H1 (cell line): ENCODE results near the gene GALNT1. TPM values are rescaled to one million over a fixed set of nuclear protein-coding genes. Genes with fewer than 3 reads are reported as not detected.

ENCODE experiments used
- KDM1A ChIP-seq: fragments of 200-600, 300-600 bp; sonication (generic); IDR thresholded peaks from 2 replicates; pipeline ENCODE4 v1.7.1; 2016; ENCODE audit warnings: mild to moderate bottlenecking, low read length, borderline replicate concordance
- MAFK ChIP-seq: IDR thresholded peaks from 2 replicates; pipeline ENCODE4 v1.6.1; 2012; ENCODE audit warnings: low read depth, mild to moderate bottlenecking, improper control_type of control experiment, low read length
- NRF1 ChIP-seq: IDR thresholded peaks from 2 replicates; pipeline ENCODE4 v1.6.1; 2011; ENCODE audit warnings: mild to moderate bottlenecking, low read depth, low read length, improper control_type of control experiment
- polyA plus RNA-seq, 7 experiments: library from polyadenylated mRNA; depleted of rRNA in 3 of 7; stranded (reverse) in 5 of 7; unstranded in 2 of 7; fragments of >200 nt in 5 of 7; fragments of 200-250 nt in 2 of 7; gene quantifications; 1 replicate in 5 of 7; 2 replicates in 1 of 7; 4 replicates in 1 of 7; pipeline versions ENCODE4 v1.2.1 to v1.2.3, GENCODE V29; 2011 to 2013; ENCODE audit warnings: missing spikeins in 2 of 7, mixed read lengths in 2 of 7
- total RNA-seq: library from RNA; stranded (reverse); fragmentation: NEBNext Ultra II Directional; extraction: Animal tissue kit (Norgen Biotek cat#: 25700); gene quantifications from 2 replicates; pipeline ENCODE4 v1.2.1, GENCODE V29; 2021

GALNT1 gene
- total and polyA plus RNA-seq, 2 of the 8 experiments (the other 6 are each of a cell fraction or from before 2014, with no cell fraction given) = 22.4 to 101 TPM

DNA sequence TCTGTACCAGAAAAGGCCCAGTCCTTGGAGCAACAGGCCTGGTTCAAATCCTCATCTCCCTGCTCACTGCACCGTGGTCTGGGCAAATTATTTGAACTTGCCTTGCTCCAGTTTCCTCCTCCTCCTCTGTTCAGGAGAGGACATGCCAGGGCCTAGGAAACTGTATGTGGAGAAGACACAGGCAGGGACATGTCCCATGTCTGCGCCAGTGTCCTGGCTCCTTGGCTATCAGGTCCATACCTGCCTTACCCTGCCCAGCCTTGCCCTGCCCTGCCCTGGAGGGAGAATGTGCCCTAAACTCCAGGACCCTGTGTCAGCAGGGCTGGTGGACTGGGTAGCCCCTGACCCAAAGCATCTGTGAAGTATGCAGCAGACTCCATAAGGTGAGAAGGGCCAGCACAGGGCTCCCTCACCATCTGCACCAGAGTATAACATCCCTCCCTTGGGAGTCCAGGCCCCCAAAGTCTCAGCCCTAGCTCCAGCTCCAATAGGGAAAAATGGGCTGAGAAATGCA is 165.3 kb downstream of the GALNT1 start (continued):
- TF ChIP-seq KDM1A (no peak), MAFK (no peak), NRF1 (no peak)
